ENCODE measurements around the gene SPEG. TPM values are rescaled to one million over a fixed set of nuclear protein-coding genes. Genes with fewer than 3 reads are reported as not detected.

SPEG gene
- total RNA-seq, 1 donor from 2014 or later, result 6.1 TPM

GRCh38 chr2:219475697-219476651 is 41.3 kb downstream of the SPEG start:
- Mint-ChIP-seq H3K4me3 (ENCODE audit: unreplicated experiment) (peak overlapping the region; percentile 26), H3K27me3 (ENCODE audit: unreplicated experiment) (peaks cover 11% of the 10 kb centered on the region), H3K27ac (ENCODE audit: unreplicated experiment) (no peak overlapping the region), H3K4me1 (ENCODE audit: unreplicated experiment) (peaks cover 2% of the 10 kb centered on the region), H3K9me3 (ENCODE audit: unreplicated experiment) (no peaks in the 10 kb centered on the region), H3K36me3 (ENCODE audit: low read depth, unreplicated experiment) (no peaks in the 10 kb centered on the region)
- TF ChIP-seq CTCF (IDR thresholded peaks at IDR 0.05; ENCODE audit: unreplicated experiment), result peak; percentile 78
- DNase-seq (ENCODE audit: low spot score), result peak; percentile 87

- Mint-ChIP-seq H3K4me3 (ENCODE audit: unreplicated experiment) (peak overlapping the region; percentile 26), H3K9me3 (ENCODE audit: unreplicated experiment) (no peaks in the 10 kb centered on the region), H3K27me3 (ENCODE audit: unreplicated experiment) (peaks cover 10% of the 10 kb centered on the region), H3K4me1 (ENCODE audit: unreplicated experiment) (peaks cover 2% of the 10 kb centered on the region), H3K27ac (ENCODE audit: unreplicated experiment) (no peak overlapping the region), H3K36me3 (ENCODE audit: low read depth, unreplicated experiment) (no peaks in the 10 kb centered on the region)
- TF ChIP-seq CTCF (IDR thresholded peaks at IDR 0.05; ENCODE audit: unreplicated experiment), result no peak
- DNase-seq (ENCODE audit: low spot score), result peak; percentile 64
These were observed 42.1 kb downstream of the SPEG start for GRCh38 chr2:219476652-219477151.

DNA sequence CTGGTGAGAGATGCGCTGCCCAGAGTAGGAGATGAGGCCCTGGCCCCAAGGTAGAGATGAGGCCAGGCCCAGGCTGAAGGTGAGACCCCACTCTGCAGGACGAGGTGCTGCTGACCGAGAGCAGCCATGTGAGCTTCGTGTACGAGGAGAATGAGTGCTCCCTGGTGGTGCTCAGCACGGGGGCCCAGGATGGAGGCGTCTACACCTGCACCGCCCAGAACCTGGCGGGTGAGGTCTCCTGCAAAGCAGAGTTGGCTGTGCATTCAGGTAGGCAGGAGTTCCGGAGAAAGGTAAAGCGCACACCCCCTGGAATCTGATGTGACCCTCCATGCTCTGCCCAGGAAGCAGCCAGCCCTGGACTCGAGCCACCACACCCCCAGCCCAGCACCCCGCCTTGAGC is 42.5 kb downstream of the SPEG start:
- no peak for TF ChIP-seq CTCF (IDR thresholded peaks at IDR 0.05; ENCODE audit: unreplicated experiment)
- H3K27ac Mint-ChIP-seq (ENCODE audit: unreplicated experiment), result no peak overlapping the region
- no peaks in the 10 kb centered on the region for H3K36me3 Mint-ChIP-seq (ENCODE audit: low read depth, unreplicated experiment)
- H3K9me3 Mint-ChIP-seq (ENCODE audit: unreplicated experiment), result no peaks in the 10 kb centered on the region
- H3K4me1 Mint-ChIP-seq (ENCODE audit: unreplicated experiment), result peaks cover 2% of the 10 kb centered on the region
- DNase-seq (ENCODE audit: low spot score), result no peak
- peaks cover 12% of the 10 kb centered on the region for H3K27me3 Mint-ChIP-seq (ENCODE audit: unreplicated experiment)
- H3K4me3 Mint-ChIP-seq (ENCODE audit: unreplicated experiment), result no peak overlapping the region

GRCh38 chr2:219477815-219478214 is 43.2 kb downstream of the SPEG start:
- Mint-ChIP-seq H3K4me1 (ENCODE audit: unreplicated experiment) (peaks cover 2% of the 10 kb centered on the region), H3K36me3 (ENCODE audit: low read depth, unreplicated experiment) (no peaks in the 10 kb centered on the region), H3K27me3 (ENCODE audit: unreplicated experiment) (peaks cover 16% of the 10 kb centered on the region), H3K9me3 (ENCODE audit: unreplicated experiment) (no peaks in the 10 kb centered on the region), H3K27ac (ENCODE audit: unreplicated experiment) (no peak overlapping the region), H3K4me3 (ENCODE audit: unreplicated experiment) (no peak overlapping the region)
- TF ChIP-seq CTCF (IDR thresholded peaks at IDR 0.05; ENCODE audit: unreplicated experiment), result no peak
- no peak for DNase-seq (ENCODE audit: low spot score)

GRCh38 chr2:219478916-219479315 is 44.3 kb downstream of the SPEG start:
- no peak for DNase-seq (ENCODE audit: low spot score)
- H3K36me3 Mint-ChIP-seq (ENCODE audit: low read depth, unreplicated experiment), result no peaks in the 10 kb centered on the region
- H3K27ac Mint-ChIP-seq (ENCODE audit: unreplicated experiment), result no peak overlapping the region
- no peaks in the 10 kb centered on the region for H3K4me1 Mint-ChIP-seq (ENCODE audit: unreplicated experiment)
- H3K9me3 Mint-ChIP-seq (ENCODE audit: unreplicated experiment), result no peaks in the 10 kb centered on the region
- no peak for TF ChIP-seq CTCF (IDR thresholded peaks at IDR 0.05; ENCODE audit: unreplicated experiment)
- peaks cover 18% of the 10 kb centered on the region for H3K27me3 Mint-ChIP-seq (ENCODE audit: unreplicated experiment)
- no peak overlapping the region for H3K4me3 Mint-ChIP-seq (ENCODE audit: unreplicated experiment)

All from endothelial cell (in vitro differentiated cells).